Coronary artery (tissue), 2 donors: ENCODE measurements around the gene CASP2.
"Not testable (repeated sequence)": the region's sequence is repeated elsewhere in the genome, so short reads cannot be mapped to it uniquely, and the experiment has no call there.

Experiments
- DNase-seq: peaks from one replicate; pipeline ENCODE4 v3.0.0-alpha.2; 2017; ENCODE audit warnings: low spot score
- H3K27ac ChIP-seq, 2 donors: fragments of 200-600 bp; sonication (generic); one replicate each; pipeline ENCODE4 v1.5.1; 2016 to 2019
- H3K4me3 ChIP-seq: fragments of 200-600 bp; sonication (generic); 2 replicates; pipeline ENCODE4 v1.5.1; 2016; ENCODE audit warnings: mild to moderate bottlenecking, moderate library complexity
- CTCF ChIP-seq: fragments of 200-600 bp; sonication (generic); IDR thresholded peaks from one replicate; pipeline ENCODE4 v1.5.1; 2019; ENCODE audit warnings: antibody characterized with exemption

The CASP2 gene

DNA sequence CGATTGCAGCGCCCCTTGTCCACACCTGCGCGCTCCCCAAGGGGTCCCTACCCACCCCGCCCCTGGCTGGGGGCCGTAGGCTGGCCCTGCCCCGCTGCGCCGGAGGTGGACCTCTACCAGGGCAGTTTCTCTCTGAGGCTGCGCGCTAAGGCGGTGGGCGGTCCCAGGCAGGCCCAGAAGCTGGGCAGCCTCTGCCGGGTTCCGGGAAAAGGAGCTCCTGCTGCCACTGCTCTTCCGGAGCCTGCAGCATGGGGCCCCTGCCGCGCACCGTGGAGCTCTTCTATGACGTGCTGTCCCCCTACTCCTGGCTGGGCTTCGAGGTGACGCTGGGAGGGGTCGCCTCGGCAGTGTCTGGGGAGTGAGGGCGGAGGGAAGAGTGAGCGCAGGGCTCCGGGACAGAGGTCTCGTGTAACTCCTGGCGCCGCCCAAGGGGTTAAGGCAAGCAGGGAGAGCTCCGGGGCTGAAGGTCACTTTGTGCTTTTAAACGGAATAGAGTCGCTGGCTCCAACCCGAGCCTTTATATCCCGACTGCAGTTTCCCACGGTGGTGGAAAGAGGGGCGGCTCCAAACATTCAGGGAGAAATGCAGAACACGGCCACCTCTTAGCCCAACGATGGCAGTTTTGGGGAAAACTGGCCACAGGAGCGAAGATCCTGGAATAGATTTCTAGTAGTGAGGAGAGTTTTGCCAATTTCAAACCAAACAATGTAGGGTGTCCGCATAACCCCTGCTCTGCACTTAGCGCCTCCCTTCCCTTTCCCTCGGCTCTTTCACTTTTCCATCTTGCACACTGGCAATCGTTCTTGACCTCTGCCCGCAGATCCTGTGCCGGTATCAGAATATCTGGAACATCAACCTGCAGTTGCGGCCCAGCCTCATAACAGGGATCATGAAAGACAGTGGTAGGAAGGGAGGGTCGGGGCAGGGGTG is 24.6 kb upstream of the CASP2 start, which contains the start of gene GSTK1:
TSS of gene GSTK1 (plus strand) at position 176 of the 930 bp plus-strand sequence. CDS start at position 249, 73 bp downstream.
- peak; percentile 84 for DNase-seq
- peak within 1 kb of the TSS; percentile 89 for H3K4me3 ChIP-seq
- no peak for TF ChIP-seq CTCF
- H3K27ac ChIP-seq, result peak within 1 kb of the TSS; percentile 57 to 89

GRCh38 chr7:143264196-143264568 is 24.0 kb upstream of the CASP2 start:
- not testable (repeated sequence) for DNase-seq
- Histone ChIP-seq H3K4me3 (peak overlapping the region; percentile 89), H3K27ac (peak overlapping the region; percentile 57 to 89)

DNA sequence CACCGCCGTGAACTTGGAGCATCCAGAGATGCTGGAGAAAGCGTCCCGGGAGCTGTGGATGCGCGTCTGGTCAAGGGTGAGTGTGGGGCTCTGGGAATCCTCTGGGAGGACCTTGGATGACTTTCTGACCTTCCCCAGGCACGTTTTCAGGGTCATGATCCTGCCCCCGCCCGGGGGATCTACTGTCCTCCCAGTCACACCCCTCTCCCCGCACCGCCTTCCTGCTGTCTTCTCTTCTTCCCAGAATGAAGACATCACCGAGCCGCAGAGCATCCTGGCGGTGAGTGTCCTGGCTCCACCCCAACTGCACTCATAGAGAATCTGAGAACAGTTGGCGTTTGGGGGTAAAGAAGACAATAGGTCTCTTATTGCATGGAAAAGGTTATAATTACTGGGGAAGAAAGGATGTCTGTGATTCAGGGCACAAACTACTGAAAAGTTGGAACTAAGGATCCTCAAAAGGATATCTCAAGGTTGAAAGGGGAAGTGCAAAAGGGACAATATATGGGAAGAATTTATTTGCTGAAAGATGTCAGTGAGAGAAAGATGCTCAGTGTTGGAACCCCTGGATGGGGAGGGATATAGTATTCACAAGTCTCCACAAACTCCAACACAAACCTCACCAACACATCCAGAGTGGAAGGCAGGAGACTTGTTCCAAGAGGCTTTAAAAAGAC is 23.0 kb upstream of the CASP2 start:
- DNase-seq, result no peak
- Histone ChIP-seq H3K27ac (peak overlapping the region in 1 of 2 donors; percentile 10), H3K4me3 (peak overlapping the region; percentile 89)
- TF ChIP-seq CTCF, result no peak

DNA sequence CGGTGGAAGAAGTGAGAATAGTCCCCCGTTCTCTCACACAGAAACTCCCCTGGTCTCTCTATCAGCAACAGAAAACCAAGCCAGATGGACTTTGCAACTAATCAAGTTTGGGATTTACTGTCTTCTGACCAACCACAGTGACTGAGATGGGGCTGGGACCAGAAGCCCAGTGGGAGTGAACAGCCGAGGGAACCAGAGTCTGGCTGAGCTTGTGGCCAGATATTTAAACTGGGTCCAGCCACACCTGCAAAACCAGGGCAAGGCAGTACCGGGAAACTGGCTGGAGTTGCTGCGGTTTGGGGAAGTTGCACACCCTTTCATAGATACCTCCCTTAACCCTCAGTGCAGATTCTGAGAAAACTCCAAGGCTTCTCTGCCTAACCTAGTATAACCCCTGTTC is 18.9 kb upstream of the CASP2 start:
- no peak for DNase-seq
- Histone ChIP-seq H3K4me3 (no peak overlapping the region), H3K27ac (no peak overlapping the region)
- no peak for TF ChIP-seq CTCF

DNA sequence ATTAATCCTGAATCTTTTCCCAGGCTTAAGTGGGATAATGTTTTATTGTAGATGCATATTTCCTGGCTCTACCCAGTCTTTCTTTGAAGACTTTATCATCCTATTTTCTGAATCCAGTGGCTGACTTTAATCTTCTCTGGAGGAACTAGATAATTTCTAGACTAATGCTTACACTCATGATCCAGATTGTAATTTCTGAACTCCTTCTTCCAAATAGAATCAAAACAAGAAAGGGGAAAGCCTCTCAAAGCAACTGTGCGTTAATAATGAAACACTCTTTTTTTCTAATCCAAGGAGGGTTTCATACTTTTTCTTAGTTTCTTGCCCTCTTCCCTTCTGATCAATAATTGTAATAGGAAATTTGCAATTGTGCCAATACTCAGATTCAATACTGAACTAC is 16.9 kb upstream of the CASP2 start:
- no peak for DNase-seq
- no peak overlapping the region for H3K4me3 ChIP-seq
- no peak for TF ChIP-seq CTCF
- H3K27ac ChIP-seq, result no peak overlapping the region

- no peak for TF ChIP-seq CTCF
- Histone ChIP-seq H3K27ac (no peak overlapping the region), H3K4me3 (no peak overlapping the region)
- DNase-seq, result no peak
These were observed 15.3 kb upstream of the CASP2 start for GRCh38 chr7:143272871-143273270.

GRCh38 chr7:143279186-143280098 is 8.7 kb upstream of the CASP2 start:
- TF ChIP-seq CTCF, result no peak
- Histone ChIP-seq H3K27ac (peak overlapping the region in 1 of 2 donors; percentile 65), H3K4me3 (no peak overlapping the region)
- DNase-seq, result no peak
